ENCODE results near the gene BCAS3. TPM values are rescaled to one million over a fixed set of nuclear protein-coding genes. Genes with fewer than 3 reads are reported as not detected.

BCAS3 gene
- total RNA-seq, 1 experiment from 2014 or later, result 14.3 TPM

DNA sequence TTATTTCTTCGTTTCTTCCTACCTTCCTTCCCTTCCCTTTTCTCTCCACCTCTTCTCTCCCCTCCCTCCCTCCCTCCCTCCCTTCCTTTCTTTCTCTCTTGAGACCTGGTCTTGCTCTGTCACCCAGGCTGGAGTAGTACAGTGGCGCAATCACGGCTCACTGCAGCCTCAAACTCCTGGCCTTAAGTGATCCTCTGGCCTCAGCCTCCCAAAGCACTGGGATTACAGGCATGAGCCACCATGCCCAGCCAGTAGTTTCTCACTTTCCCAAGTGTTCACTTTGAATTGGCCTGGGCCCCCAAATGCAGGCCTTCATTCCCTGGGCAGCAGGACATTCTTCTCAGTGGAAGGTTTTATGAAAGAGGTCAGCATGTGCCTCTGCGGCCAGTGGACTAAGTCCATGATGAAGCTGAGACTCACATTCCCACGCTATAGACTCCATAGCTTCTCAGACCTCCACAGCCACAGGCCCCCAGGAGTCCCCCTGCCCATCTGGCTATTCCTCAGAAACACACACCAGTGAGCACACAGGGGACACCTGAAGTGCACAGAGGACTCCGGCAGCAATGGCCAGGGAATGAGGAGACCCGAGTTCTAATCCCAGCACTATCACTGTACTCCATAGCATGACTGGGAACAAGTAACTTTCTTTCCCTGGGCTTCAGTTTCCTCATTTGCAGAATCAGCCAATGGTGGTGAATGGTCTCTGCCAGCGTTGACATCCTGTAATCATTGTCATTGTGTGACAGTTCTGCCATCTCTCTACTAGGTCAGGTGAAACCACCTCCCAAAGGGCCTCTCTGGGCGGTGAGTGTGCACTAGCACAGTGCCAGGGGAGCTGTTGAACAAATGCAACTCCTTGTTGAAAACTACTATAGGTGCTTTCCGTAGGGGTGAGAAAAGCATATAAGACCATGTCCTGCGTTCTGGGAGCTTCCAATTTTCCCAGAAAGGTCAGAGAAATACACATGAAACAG is 652.8 kb downstream of the BCAS3 start:
- H3K36me3 ChIP-seq, result no peaks in the 10 kb centered on the region
- no peaks in the 10 kb centered on the region for H3K9me3 ChIP-seq (replicated peaks)
- H3K4me3 ChIP-seq, result no peak overlapping the region
- H3K27ac ChIP-seq, result no peak overlapping the region
- no peak for DNase-seq (ENCODE audit: low read depth in 1 of 2, low spot score in 2 of 2)
- no peaks in the 10 kb centered on the region for H3K27me3 ChIP-seq (replicated peaks)
- peaks cover 24% of the 10 kb centered on the region for H3K4me1 ChIP-seq (replicated peaks)

DNA sequence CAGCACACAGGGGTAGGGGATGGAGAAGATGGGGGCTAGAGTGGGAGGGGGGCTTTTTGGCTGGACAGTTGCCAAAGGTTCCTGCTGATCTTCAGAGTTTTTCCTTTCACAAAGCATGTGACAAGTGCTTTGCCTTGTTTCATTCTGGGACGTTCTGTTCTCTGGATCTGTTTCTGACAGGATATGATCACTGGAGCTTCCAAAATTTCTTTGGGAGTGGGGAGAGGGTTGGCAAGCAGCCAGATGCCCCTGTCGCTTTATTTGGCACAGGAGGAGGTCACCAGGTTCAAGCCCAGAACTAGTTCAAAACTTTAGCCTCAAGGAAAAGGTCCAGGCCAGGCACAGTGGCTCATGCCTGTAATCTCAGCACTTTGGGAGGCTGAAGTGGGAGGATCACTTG is 653.5 kb downstream of the BCAS3 start:
- Histone ChIP-seq H3K27me3 (replicated peaks) (no peaks in the 10 kb centered on the region), H3K27ac (no peak overlapping the region), H3K36me3 (no peaks in the 10 kb centered on the region), H3K9me3 (replicated peaks) (no peaks in the 10 kb centered on the region), H3K4me1 (replicated peaks) (peaks cover 17% of the 10 kb centered on the region), H3K4me3 (no peak overlapping the region)
- DNase-seq (ENCODE audit: low read depth in 1 of 2, low spot score in 2 of 2), result no peak

DNA sequence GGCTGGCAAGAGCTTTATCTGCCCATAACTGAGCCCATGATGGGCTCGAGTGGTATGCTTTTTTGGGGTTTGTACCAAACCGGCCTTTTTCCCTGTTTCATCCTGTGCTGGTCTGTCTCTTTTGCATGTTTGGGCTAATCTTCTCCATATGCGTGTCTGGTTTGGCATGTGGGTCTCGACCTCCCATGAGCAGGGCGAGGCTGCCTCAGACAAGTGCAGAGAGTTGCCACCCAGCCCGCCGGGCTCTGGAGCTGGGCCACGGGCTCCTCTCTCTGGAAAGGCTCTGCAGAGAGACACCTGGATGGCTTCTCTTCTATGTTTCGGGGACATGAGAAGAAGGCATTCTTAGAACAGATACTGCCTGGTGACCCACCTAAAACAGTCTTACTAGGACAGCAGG is 654.2 kb downstream of the BCAS3 start:
- Histone ChIP-seq H3K27me3 (replicated peaks) (no peaks in the 10 kb centered on the region), H3K4me1 (replicated peaks) (peaks cover 17% of the 10 kb centered on the region), H3K9me3 (replicated peaks) (no peaks in the 10 kb centered on the region), H3K36me3 (no peaks in the 10 kb centered on the region), H3K27ac (no peak overlapping the region), H3K4me3 (no peak overlapping the region)
- no peak for DNase-seq (ENCODE audit: low read depth in 1 of 2, low spot score in 2 of 2)

DNA sequence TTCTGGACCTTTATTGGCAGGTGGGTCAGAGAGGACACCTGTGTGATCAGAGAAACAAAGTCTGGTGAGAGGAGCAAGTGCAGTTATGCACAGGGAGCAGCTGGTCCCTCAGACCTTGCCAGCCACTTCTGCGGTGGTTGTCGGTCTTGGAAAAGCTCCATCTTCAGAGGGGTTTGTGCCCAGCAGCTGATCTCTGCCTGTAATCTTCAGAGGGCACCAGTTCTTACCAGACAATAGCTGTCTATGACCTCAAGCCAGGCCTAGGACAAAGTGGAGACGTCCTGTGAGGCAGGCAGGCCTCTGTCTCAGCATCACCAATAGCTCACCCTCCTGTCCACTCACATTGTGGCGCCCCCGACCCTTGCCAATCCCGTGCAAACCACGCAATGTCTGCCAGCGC is 655.5 kb downstream of the BCAS3 start:
- no peak for DNase-seq (ENCODE audit: low read depth in 1 of 2, low spot score in 2 of 2)
- H3K27me3 ChIP-seq (replicated peaks), result no peaks in the 10 kb centered on the region
- no peaks in the 10 kb centered on the region for H3K9me3 ChIP-seq (replicated peaks)
- peaks cover 26% of the 10 kb centered on the region for H3K4me1 ChIP-seq (replicated peaks)
- no peaks in the 10 kb centered on the region for H3K36me3 ChIP-seq
- no peak overlapping the region for H3K27ac ChIP-seq
- H3K4me3 ChIP-seq, result no peak overlapping the region

DNA sequence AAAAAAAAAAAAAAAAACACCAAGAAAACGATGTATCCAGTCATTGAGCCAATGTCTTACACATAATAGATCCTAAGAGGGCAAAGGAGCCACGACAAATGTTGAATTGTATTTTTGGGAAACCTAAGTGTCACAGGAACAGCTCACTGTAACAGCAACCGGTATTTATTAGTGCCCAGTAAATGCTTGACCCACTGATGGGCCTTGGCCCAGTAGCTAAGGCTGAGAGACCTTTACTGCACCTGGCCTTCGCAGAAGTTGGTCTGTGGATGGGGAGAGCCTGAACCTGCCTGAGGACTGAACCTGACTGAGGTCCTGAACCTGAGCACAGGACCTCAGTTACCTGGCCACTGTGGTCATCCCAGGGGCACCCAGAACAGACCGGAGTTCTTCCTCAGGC is 657.0 kb downstream of the BCAS3 start:
- H3K9me3 ChIP-seq (replicated peaks), result no peaks in the 10 kb centered on the region
- H3K36me3 ChIP-seq, result no peaks in the 10 kb centered on the region
- H3K27me3 ChIP-seq (replicated peaks), result no peaks in the 10 kb centered on the region
- peaks cover 35% of the 10 kb centered on the region for H3K4me1 ChIP-seq (replicated peaks)
- no peak for DNase-seq (ENCODE audit: low read depth in 1 of 2, low spot score in 2 of 2)
- no peak overlapping the region for H3K4me3 ChIP-seq
- no peak overlapping the region for H3K27ac ChIP-seq

DNA sequence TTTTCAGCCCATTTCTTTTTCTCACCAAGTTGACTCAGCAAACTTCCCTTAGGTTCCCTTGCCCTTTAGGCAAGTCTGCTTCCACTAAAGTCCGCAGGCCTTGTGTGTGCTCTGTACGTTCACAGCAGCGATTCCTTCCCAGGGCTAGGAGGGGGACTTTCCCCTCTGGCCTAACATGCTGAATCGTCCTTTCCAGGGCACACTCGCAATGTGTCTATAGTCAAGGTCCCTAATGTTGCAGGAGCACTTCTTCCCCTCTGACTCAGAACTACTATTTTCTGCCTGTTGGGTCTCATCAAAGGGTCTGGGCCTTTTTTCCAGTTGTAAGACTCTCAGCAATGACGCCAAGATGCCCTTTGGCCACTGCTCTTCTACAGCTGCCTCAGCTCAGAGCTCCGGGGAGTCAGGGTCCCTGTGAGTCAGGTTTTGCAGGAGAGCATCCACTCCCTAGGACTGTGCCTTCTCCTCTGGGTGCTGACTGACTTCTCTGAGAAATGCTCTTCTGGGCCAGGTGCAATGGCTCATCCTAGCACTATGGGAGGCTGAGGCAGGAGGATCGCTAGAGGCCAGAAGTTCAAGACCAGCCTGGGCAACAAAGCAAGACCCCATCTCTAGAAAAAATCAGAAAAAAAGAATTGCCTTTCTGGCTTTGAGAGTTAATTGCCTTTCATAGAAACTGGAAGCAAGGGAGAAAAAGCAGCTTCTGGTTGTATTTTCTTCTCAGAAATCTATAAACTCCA is 657.6 kb downstream of the BCAS3 start:
- DNase-seq (ENCODE audit: low read depth in 1 of 2, low spot score in 2 of 2), result no peak
- H3K4me1 ChIP-seq (replicated peaks), result peaks cover 35% of the 10 kb centered on the region
- H3K27ac ChIP-seq, result no peak overlapping the region
- H3K4me3 ChIP-seq, result no peak overlapping the region
- H3K9me3 ChIP-seq (replicated peaks), result no peaks in the 10 kb centered on the region
- no peaks in the 10 kb centered on the region for H3K27me3 ChIP-seq (replicated peaks)
- no peaks in the 10 kb centered on the region for H3K36me3 ChIP-seq

DNA sequence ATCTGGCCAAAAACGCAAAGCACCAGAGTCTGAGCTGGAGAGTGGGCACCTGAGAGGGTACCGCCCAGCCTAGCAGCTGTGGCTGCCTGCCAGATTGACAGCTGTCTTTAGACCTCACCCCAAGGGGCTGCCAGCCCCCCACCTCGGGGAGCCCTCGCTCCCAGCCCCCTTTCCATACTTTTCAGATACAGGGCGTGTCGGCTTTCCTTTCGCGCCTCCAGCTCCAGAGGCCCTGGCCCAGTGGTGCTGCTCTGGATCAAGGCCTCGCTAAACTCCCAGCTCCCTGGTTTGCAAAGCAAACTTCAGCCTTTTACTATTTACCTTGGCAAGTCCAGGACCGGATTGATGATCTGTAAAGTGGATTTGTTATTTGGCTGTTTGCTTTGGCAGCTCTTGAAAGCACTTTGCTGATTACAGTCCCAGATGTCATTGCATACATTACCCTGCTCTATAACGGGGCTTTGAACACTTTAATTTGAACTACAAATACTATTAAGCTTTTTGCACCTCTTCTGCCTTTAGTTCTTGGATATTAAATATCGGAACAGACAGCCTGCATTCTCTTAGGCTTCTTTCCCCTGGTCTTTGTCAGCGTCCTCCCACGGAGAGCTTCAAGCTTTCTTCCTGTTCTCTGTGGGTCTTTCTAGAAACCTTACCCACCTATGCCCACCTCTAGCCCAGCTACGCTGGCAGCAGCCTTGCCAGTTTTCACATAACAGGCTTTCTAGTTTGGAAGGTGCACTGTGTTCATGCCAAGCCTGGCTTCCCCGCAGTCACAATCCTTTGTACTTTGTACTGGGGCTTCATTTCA is 658.4 kb downstream of the BCAS3 start:
- peaks cover 35% of the 10 kb centered on the region for H3K4me1 ChIP-seq (replicated peaks)
- DNase-seq (ENCODE audit: low read depth in 1 of 2, low spot score in 2 of 2), result no peak

DNA sequence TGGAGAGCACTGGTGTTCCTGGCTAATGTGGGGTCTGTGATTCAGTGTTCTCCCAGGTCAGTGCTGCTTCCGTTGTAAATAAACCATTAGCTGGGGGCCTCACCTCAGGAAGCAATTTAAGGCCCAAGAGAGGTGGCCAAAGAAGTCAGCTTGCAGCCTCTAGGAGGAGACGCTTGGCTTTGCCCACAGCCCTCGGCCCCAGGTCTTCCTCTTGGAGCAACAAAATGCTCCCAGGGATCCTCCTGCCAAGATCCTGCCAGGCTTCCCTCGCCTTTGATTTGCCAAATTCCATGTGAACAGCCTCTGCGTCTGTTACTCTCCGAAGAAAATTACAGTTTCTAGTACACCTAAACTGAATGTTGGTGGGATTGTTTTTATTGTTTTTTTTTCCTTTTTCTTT is 659.6 kb downstream of the BCAS3 start:
- peaks cover 35% of the 10 kb centered on the region for H3K4me1 ChIP-seq (replicated peaks)
- no peaks in the 10 kb centered on the region for H3K27me3 ChIP-seq (replicated peaks)
- DNase-seq (ENCODE audit: low read depth in 1 of 2, low spot score in 2 of 2), result no peak
- H3K27ac ChIP-seq, result peak overlapping the region; percentile 73
- H3K9me3 ChIP-seq (replicated peaks), result no peaks in the 10 kb centered on the region
- no peak overlapping the region for H3K4me3 ChIP-seq
- no peaks in the 10 kb centered on the region for H3K36me3 ChIP-seq

More for the DNA sequence above, 658.4 kb downstream of the BCAS3 start:
- no peaks in the 10 kb centered on the region for H3K36me3 ChIP-seq
- H3K27ac ChIP-seq, result no peak overlapping the region
- no peak overlapping the region for H3K4me3 ChIP-seq
- H3K9me3 ChIP-seq (replicated peaks), result no peaks in the 10 kb centered on the region
- no peaks in the 10 kb centered on the region for H3K27me3 ChIP-seq (replicated peaks)

DNA sequence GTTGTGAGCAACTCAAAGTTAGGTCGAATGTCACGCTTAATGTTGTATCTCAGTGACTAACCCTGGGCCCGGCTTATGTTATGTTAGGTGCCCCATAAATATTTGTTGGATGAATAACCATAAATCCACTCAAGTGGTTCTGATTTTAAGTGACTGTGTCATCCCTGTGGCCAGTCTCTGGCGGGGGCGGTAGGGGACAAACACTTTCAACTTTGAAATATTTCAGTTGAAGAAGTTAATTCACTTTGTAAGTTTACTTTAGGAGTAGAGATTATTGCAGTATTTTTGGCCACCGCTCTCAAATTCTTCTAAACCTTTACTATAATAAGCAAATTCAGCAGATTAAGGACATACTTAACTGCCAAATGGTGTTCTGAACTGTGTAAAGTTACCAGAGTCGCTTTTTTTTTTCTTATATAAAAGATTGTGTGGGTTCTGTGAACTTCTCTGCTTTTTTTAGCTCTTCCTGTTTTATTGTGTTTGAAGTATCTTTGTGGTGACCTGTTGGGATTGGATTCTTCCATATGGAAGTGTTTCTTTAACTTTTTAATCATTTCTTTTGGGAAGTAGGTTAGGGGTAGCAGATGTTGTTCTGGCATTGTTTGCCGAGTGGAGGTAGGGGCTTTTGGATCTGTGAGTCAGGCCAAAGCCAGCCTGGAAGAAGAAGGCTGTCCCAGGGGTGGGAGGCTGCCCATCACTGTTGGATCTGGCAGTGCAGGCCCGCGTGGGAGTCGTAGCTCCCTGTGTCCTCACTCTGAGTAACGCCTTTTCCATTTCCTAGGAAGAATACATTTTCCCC is 660.5 kb downstream of the BCAS3 start:
- peaks cover 35% of the 10 kb centered on the region for H3K4me1 ChIP-seq (replicated peaks)
- H3K4me3 ChIP-seq, result no peak overlapping the region
- no peaks in the 10 kb centered on the region for H3K27me3 ChIP-seq (replicated peaks)
- no peaks in the 10 kb centered on the region for H3K9me3 ChIP-seq (replicated peaks)
- no peaks in the 10 kb centered on the region for H3K36me3 ChIP-seq
- peak overlapping the region; percentile 73 for H3K27ac ChIP-seq
- peak; percentile 93 to 95 for DNase-seq (ENCODE audit: low read depth in 1 of 2, low spot score in 2 of 2)

DNA sequence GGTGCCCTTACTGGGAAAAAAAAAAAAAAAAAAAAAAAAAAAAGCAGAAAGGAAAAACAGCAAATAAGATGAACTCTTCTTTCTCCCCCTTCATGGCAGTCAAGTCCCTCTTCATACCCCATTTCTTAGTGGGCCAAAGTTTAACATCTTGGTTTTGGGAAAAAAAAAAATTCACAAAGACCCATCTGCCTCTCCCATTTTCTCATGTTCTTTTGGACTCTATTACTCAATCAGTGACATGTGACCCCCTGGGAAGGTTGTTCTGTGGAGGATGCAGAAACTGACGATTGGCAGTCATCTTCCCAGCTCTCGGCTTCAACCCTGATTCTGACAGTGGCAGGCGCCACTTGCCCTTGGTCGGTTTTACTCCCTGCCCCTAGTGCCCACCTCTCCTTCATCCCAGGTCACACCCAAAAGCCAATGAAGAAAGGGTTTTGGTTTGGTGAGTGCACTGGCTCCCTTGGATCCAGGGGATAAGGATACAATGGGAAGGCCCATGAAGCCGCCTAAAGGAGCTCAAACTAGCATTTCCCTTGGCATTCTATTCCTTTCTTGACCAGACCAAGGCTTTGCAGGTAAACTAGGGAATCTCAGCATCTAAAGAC is 661.3 kb downstream of the BCAS3 start:
- H3K27me3 ChIP-seq (replicated peaks), result no peaks in the 10 kb centered on the region
- no peak overlapping the region for H3K4me3 ChIP-seq
- no peak for DNase-seq (ENCODE audit: low read depth in 1 of 2, low spot score in 2 of 2)
- H3K36me3 ChIP-seq, result no peaks in the 10 kb centered on the region
- H3K4me1 ChIP-seq (replicated peaks), result peaks cover 35% of the 10 kb centered on the region
- no peaks in the 10 kb centered on the region for H3K9me3 ChIP-seq (replicated peaks)
- peak overlapping the region; percentile 73 for H3K27ac ChIP-seq

DNA sequence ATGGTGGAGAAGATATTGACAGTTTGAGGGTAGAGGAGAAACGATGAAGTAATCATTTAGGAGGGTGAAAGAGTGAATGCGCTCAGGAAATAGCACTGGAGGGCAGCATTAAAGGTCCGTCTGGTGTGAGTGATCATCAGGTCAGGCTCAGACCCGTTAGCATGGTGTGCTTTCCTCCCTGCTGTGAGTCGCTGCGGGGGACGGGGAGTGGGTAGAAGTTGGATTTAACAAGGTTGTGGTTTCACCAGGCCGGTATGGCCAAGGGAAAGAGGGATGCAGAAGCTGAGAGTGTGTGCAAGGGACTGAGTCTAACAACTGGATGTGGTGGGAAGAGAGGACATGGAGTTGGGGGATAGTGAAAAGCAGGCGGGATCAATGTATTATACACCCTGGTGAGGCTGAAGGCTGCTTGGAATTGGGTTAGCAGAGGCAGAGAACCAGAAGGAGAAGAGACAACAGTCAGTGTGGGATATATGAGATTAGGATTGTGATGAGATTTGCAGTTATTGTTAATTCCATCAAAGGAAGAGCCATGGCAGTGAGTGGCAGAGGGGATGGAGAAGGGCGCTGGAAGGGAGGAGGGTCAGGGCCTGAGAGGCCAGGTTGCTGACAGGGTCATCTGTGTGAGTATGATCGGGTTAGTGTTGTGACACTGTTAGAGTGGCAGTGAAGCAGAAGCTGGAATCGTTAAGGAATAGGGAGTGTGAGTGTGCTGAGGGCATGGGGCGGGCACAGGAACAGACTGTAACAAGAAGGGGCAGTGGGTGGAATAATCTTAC is 663.0 kb downstream of the BCAS3 start:
- Histone ChIP-seq H3K9me3 (replicated peaks) (no peaks in the 10 kb centered on the region), H3K36me3 (no peaks in the 10 kb centered on the region), H3K27ac (no peak overlapping the region), H3K4me3 (no peak overlapping the region), H3K4me1 (replicated peaks) (peaks cover 28% of the 10 kb centered on the region), H3K27me3 (replicated peaks) (no peaks in the 10 kb centered on the region)
- DNase-seq (ENCODE audit: low read depth in 1 of 2, low spot score in 2 of 2), result no peak

DNA sequence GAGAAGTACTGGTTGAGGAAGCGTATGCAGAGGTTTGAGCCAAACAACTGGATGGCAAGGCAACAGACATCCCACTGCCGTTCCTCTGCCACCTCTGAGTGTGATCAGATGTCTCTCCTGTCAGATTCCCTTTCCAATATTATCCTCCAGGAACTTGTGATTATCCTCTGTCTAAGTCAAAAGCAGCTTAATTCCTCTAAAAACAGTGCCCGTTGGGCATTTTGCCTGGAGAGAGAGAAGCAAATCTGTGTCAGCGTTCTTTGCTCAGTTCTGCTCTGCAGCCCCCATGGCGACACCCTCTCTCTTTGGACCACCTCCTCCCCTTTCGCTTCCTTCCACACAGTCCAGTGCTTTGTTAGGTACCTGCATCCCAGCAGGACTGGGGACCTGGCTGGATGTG is 665.9 kb downstream of the BCAS3 start:
- peaks cover 8% of the 10 kb centered on the region for H3K4me1 ChIP-seq (replicated peaks)
- no peaks in the 10 kb centered on the region for H3K36me3 ChIP-seq
- no peaks in the 10 kb centered on the region for H3K27me3 ChIP-seq (replicated peaks)
- 0 out of 2 replicates have a peak, but pooled peaks cover 2% of the 10 kb centered on the region for H3K9me3 ChIP-seq (replicated peaks)
- no peak overlapping the region for H3K4me3 ChIP-seq
- H3K27ac ChIP-seq, result no peak overlapping the region
- no peak for DNase-seq (ENCODE audit: low read depth in 1 of 2, low spot score in 2 of 2)

Measured in SJSA1 (cell line).